SK-N-SH (cell line): Measurements from ENCODE around the gene THAP6. TPM values are rescaled to one million over a fixed set of nuclear protein-coding genes. Genes with fewer than 3 reads are reported as not detected.

Source experiments
- CTCF ChIA-PET: fragments of 300-600, 350-600 bp; formaldehyde crosslinking; extraction: SDS; loops from one replicate; lab custom pipeline; 2021; lab: Yijun Ruan, JAX
- POLR2A ChIA-PET: fragments of 350-600 bp; sonication (Branson Sonifier 250); formaldehyde crosslinking; extraction: SDS; loops from one replicate; lab custom pipeline; 2020; ENCODE audit warnings: antibody characterized with exemption, inconsistent platforms; lab: Yijun Ruan, JAX
- DNase-seq: peaks from one replicate; pipeline ENCODE4 v3.0.0; 2012
- H2AFZ ChIP-seq: fragments of 200-600 bp; sonication (generic); 2 replicates; pipeline ENCODE4 v1.8.1; 2016; ENCODE audit warnings: antibody characterized with exemption, mild to moderate bottlenecking, low read depth
- H3F3A ChIP-seq: fragments of 200-600 bp; sonication (generic); replicated peaks from 2 replicates; pipeline ENCODE3; 2016; ENCODE audit warnings: antibody characterized with exemption, mild to moderate bottlenecking; ENCODE audit not compliant: insufficient read depth
- H3K27ac ChIP-seq, 2 experiments: fragments of 200-500 bp in 1 of 2; fragments of 200-600 bp in 1 of 2; sonication (Bioruptor generic) in 1 of 2; sonication (generic), shearing (Covaris generic) in 1 of 2; 2 replicates each; pipeline versions ENCODE4 v1.5.1 to v1.6.1; 2014 to 2016; ENCODE audit warnings: low read depth in 2 of 2, inconsistent platforms in 1 of 2, low read length in 1 of 2, mild to moderate bottlenecking in 1 of 2, mixed read lengths in 1 of 2
- H3K27me3 ChIP-seq: fragments of 200-600 bp; sonication (generic), shearing (Covaris generic); 2 replicates; pipeline ENCODE4 v1.6.1; 2016; ENCODE audit warnings: mixed run types; ENCODE audit not compliant: insufficient read depth
- H3K36me3 ChIP-seq, 2 experiments: fragments of 200-500 bp in 1 of 2; fragments of 200-600 bp in 1 of 2; sonication (Bioruptor generic) in 1 of 2; sonication (generic) in 1 of 2; replicated peaks in 1 of 2; 2 replicates each; pipeline versions ENCODE3 to v1.5.1; 2014 to 2016; ENCODE audit warnings: low read length in 1 of 2, mild to moderate bottlenecking in 1 of 2; ENCODE audit not compliant: insufficient read depth in 2 of 2, control insufficient read depth in 1 of 2
- H3K4me1 ChIP-seq, 2 experiments: fragments of 200-500 bp in 1 of 2; fragments of 200-600 bp in 1 of 2; sonication (Bioruptor generic) in 1 of 2; sonication (generic), shearing (Covaris generic) in 1 of 2; 2 replicates each; pipeline versions ENCODE4 v1.5.1 to v1.6.1; 2014 to 2016; ENCODE audit warnings: low read depth in 1 of 2, low read length in 1 of 2, mixed run types in 1 of 2; ENCODE audit not compliant: insufficient read depth in 2 of 2, control insufficient read depth in 1 of 2
- H3K4me2 ChIP-seq: fragments of 200-600 bp; sonication (generic), shearing (Covaris generic); 2 replicates; pipeline ENCODE4 v1.6.1; 2017; ENCODE audit warnings: mixed run types
- H3K4me3 ChIP-seq, 2 experiments: fragments of 200-500 bp in 1 of 2; fragments of 200-600 bp in 1 of 2; sonication (Bioruptor generic) in 1 of 2; sonication (generic), shearing (Covaris generic) in 1 of 2; 2 replicates each; pipeline versions ENCODE4 v1.5.1 to v1.8.1; 2014 to 2016; ENCODE audit warnings: low read depth in 2 of 2, inconsistent platforms in 1 of 2, low read length in 1 of 2, mild to moderate bottlenecking in 1 of 2, mixed read lengths in 1 of 2, moderate library complexity in 1 of 2
- H3K79me2 ChIP-seq: fragments of 200-600 bp; sonication (generic); 2 replicates; pipeline ENCODE4 v1.8.1; 2017; ENCODE audit warnings: mild to moderate bottlenecking; ENCODE audit not compliant: insufficient read depth
- H3K9ac ChIP-seq: fragments of 200-600 bp; sonication (generic); 2 replicates; pipeline ENCODE4 v1.6.1; 2017; ENCODE audit warnings: mixed run types
- H3K9me2 ChIP-seq: fragments of 200-600 bp; sonication (generic); 2 replicates; pipeline ENCODE4 v1.6.1; 2017; ENCODE audit warnings: mixed run types
- H3K9me3 ChIP-seq: fragments of 200-600 bp; sonication (generic); 2 replicates; pipeline ENCODE4 v1.6.1; 2017; ENCODE audit warnings: mixed run types, mild to moderate bottlenecking, moderate library complexity
- H4K20me1 ChIP-seq: fragments of 200-600 bp; sonication (generic); 2 replicates; pipeline ENCODE4 v1.6.1; 2017; ENCODE audit warnings: mild to moderate bottlenecking, mixed run types; ENCODE audit not compliant: insufficient read depth
- CHD2 ChIP-seq: fragments of 150-350 bp; IDR thresholded peaks from 2 replicates; pipeline ENCODE4 v1.6.1; 2018; ENCODE audit warnings: low read length; ENCODE audit not compliant: partially characterized antibody
- ELF1 ChIP-seq: IDR thresholded peaks from 2 replicates; pipeline ENCODE4 v1.4.0; 2012
- EP300 ChIP-seq, 2 experiments: IDR thresholded peaks; 2 replicates each; pipeline versions ENCODE4 v1.4.0 to v1.6.1; 2012; ENCODE audit warnings: borderline replicate concordance in 1 of 2, low read depth in 1 of 2, low read length in 1 of 2
- EZH2phosphoT487 ChIP-seq: fragments of 200-600 bp; sonication (generic); IDR thresholded peaks from 2 replicates; pipeline ENCODE4 v1.6.1; 2017; ENCODE audit warnings: low read depth, mixed run types, mild to moderate bottlenecking, antibody characterized with exemption, moderate library complexity, borderline replicate concordance
- FOXJ3 ChIP-seq: sonication (generic); formaldehyde crosslinking; IDR thresholded peaks from 2 replicates; pipeline ENCODE4 v1.5.1; 2020; ENCODE audit warnings: mild to moderate bottlenecking, missing genetic modification reagents
- FOXM1 ChIP-seq: IDR thresholded peaks from 2 replicates; pipeline ENCODE4 v1.4.0; 2012; ENCODE audit warnings: low read depth, mild to moderate bottlenecking
- NFIC ChIP-seq: IDR thresholded peaks from 2 replicates; pipeline ENCODE4 v1.4.0; 2012; ENCODE audit warnings: borderline replicate concordance
- RAD21 ChIP-seq: IDR thresholded peaks from 2 replicates; pipeline ENCODE4 v1.6.1; 2012; ENCODE audit warnings: mild to moderate bottlenecking, low read length
- RCOR1 ChIP-seq: fragments of 150-350 bp; IDR thresholded peaks from 2 replicates; pipeline ENCODE4 v1.6.1; 2017; ENCODE audit warnings: antibody characterized with exemption, low read length
- SIN3A ChIP-seq: IDR thresholded peaks from 2 replicates; pipeline ENCODE4 v1.6.1; 2012; ENCODE audit warnings: low read depth, mild to moderate bottlenecking, low read length, moderate library complexity, borderline replicate concordance
- TAF1 ChIP-seq: IDR thresholded peaks from 2 replicates; pipeline ENCODE4 v1.6.1; 2012; ENCODE audit warnings: low read depth, mild to moderate bottlenecking, low read length, moderate library complexity, borderline replicate concordance
- TCF12 ChIP-seq: IDR thresholded peaks from 2 replicates; pipeline ENCODE4 v1.4.0; 2012
- YY1 ChIP-seq: IDR thresholded peaks from 2 replicates; pipeline ENCODE4 v1.4.0; 2012; ENCODE audit warnings: low read depth, mild to moderate bottlenecking
- WGBS: methylation state at CpG from one replicate; pipeline ENCODE4 v1.1.6; 2017; ENCODE audit warnings: low lambda C conversion rate; 5-methylcytosine and 5-hydroxymethylcytosine counted together
- polyA plus RNA-seq, 3 experiments: library from polyadenylated mRNA; depleted of rRNA; stranded (reverse); fragments of >200 nt; gene quantifications; 2 replicates each; pipeline ENCODE4 v1.2.3, GENCODE V29; 2012
- TF ChIP-seq, protein P1 (sequence below): IDR thresholded peaks from 2 replicates; pipeline ENCODE4 v1.4.0; 2012; ENCODE audit warnings: low read depth, borderline replicate concordance
- TF ChIP-seq, protein P2 (sequence below): IDR thresholded peaks from 2 replicates; pipeline ENCODE4 v1.4.0; 2012; ENCODE audit warnings: low read depth
- TF ChIP-seq, protein P3 (sequence below): IDR thresholded peaks from 2 replicates; pipeline ENCODE4; 2012
- TF ChIP-seq, protein P4 (sequence below): fragments of 150-350 bp; IDR thresholded peaks from 2 replicates; pipeline ENCODE4 v1.6.1; 2017; ENCODE audit warnings: antibody characterized with exemption, low read length, low read depth, borderline replicate concordance

Gene THAP6
- polyA plus RNA-seq, 1 of the 3 experiments (the other 2 are of a cell fraction): 6.9 TPM

DNA sequence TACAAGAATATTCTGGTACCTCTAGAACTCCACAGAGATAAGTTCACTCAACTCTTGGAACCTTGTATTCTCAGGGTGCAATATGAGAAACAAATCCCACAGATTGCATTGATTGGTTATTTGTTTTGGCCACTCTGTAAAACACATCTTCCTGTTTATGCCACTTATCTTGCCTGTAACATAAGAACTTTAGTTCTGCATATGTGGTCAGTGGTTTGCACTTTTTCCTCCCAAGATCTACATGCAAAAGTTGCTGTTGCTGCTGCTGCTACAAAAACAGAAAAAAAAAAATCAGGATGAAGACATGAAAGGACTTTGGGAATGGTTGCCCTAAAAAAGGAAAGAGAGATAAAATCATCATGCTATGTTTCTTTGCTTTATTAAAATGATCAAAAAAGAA lies 51.2 kb downstream of the THAP6 start:
- POLR2A ChIA-PET: no interaction called here
- no peak overlapping the region for H2AFZ ChIP-seq
- H3K27me3 ChIP-seq: no peaks in the 10 kb centered on the region
- H3K9me3 ChIP-seq: no peaks in the 10 kb centered on the region
- DNase-seq: no peak
- H3K9me2 ChIP-seq: no peaks in the 10 kb centered on the region
- no peak overlapping the region for H3K9ac ChIP-seq
- H3F3A ChIP-seq: no peaks in the 10 kb centered on the region
- H3K4me2 ChIP-seq: no peak overlapping the region
- no peak overlapping the region for H3K27ac ChIP-seq
- H3K4me3 ChIP-seq: no peak overlapping the region
- H3K79me2 ChIP-seq: no peaks in the 10 kb centered on the region
- CTCF ChIA-PET: interaction anchor here (1.7 kb wide), 1 partner anchor 283 kb away, joined by 6 read pairs; no protein-coding TSS in a partner anchor
- H3K36me3 ChIP-seq: no peaks in the 10 kb centered on the region
- no peaks in the 10 kb centered on the region for H3K4me1 ChIP-seq
- no peaks in the 10 kb centered on the region for H4K20me1 ChIP-seq
- TF ChIP-seq TAF1 (no peak), YY1 (no peak), SIN3A (no peak)

DNA sequence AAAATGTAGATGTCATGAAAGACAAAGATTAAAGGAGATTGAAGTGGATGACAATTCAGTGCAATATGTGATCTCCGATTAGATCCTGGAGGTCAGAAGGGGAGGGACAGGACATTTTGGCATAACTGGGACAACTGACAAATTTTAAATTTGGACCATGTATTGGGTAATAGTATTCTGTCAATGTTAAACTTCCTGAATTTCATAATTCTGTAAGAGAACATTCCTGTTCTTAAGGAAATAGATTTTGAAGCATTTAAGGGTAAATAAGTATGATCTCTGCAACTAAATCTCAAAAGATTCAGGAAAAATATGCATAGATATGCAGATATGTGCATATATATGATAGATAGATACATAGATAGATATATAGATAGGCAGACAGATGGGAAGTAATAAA lies 52.6 kb downstream of the THAP6 start:
- no peak for TF ChIP-seq RAD21
- no peak for TF ChIP-seq SIN3A
- TF ChIP-seq, protein P1, sequence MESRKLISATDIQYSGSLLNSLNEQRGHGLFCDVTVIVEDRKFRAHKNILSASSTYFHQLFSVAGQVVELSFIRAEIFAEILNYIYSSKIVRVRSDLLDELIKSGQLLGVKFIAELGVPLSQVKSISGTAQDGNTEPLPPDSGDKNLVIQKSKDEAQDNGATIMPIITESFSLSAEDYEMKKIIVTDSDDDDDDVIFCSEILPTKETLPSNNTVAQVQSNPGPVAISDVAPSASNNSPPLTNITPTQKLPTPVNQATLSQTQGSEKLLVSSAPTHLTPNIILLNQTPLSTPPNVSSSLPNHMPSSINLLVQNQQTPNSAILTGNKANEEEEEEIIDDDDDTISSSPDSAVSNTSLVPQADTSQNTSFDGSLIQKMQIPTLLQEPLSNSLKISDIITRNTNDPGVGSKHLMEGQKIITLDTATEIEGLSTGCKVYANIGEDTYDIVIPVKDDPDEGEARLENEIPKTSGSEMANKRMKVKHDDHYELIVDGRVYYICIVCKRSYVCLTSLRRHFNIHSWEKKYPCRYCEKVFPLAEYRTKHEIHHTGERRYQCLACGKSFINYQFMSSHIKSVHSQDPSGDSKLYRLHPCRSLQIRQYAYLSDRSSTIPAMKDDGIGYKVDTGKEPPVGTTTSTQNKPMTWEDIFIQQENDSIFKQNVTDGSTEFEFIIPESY: no peak
- TF ChIP-seq, protein P2, sequence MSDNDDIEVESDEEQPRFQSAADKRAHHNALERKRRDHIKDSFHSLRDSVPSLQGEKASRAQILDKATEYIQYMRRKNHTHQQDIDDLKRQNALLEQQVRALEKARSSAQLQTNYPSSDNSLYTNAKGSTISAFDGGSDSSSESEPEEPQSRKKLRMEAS: no peak
- TF ChIP-seq FOXJ3: no peak
- TF ChIP-seq, protein P3, sequence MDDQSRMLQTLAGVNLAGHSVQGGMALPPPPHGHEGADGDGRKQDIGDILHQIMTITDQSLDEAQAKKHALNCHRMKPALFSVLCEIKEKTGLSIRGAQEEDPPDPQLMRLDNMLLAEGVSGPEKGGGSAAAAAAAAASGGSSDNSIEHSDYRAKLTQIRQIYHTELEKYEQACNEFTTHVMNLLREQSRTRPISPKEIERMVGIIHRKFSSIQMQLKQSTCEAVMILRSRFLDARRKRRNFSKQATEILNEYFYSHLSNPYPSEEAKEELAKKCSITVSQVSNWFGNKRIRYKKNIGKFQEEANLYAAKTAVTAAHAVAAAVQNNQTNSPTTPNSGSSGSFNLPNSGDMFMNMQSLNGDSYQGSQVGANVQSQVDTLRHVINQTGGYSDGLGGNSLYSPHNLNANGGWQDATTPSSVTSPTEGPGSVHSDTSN: no peak
- POLR2A ChIA-PET: no interaction called here
- 36% methylated on average over 1 of the region's 1 CpG for WGBS

DNA sequence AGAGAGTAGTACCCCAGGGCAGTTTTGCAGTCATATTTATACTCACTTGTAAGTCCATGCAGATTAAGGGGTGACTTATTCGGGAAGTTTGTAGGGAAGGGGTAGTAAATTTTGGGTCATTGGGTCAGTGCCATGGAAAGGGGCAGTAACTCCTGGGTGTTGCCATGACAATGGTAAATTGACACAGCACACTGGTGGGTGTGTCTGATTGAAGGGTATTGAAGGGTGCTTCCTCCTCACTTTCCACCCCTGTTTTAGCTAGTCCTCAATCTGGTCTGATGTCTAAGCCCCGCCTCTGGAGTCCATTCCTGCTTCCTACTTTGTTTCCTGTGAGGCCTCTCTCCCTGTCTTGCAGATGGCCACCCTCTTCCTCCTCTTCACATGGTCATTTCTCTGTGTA lies 53.5 kb downstream of the THAP6 start:
- WGBS: 75% methylated on average over 2 of the region's 2 CpGs
- Histone ChIP-seq H3K4me2 (no peak overlapping the region), H3F3A (no peaks in the 10 kb centered on the region), H3K27me3 (no peaks in the 10 kb centered on the region; the same call in 1 of the 2 replicates), H3K4me1 (no peaks in the 10 kb centered on the region), H3K4me3 (no peak overlapping the region), H3K27ac (no peak overlapping the region), H3K79me2 (no peaks in the 10 kb centered on the region), H3K36me3 (no peaks in the 10 kb centered on the region), H3K9me3 (no peaks in the 10 kb centered on the region), H4K20me1 (no peaks in the 10 kb centered on the region), H2AFZ (no peak overlapping the region), H3K9me2 (no peaks in the 10 kb centered on the region), H3K9ac (no peak overlapping the region)
- no peak for DNase-seq
- ChIA-PET POLR2A (no interaction called here), CTCF (no interaction called here)
- no peak for TF ChIP-seq FOXM1
- TF ChIP-seq FOXJ3: no peak
- TF ChIP-seq, protein P4, sequence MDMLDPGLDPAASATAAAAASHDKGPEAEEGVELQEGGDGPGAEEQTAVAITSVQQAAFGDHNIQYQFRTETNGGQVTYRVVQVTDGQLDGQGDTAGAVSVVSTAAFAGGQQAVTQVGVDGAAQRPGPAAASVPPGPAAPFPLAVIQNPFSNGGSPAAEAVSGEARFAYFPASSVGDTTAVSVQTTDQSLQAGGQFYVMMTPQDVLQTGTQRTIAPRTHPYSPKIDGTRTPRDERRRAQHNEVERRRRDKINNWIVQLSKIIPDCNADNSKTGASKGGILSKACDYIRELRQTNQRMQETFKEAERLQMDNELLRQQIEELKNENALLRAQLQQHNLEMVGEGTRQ: no peak
- TF ChIP-seq, protein P3: no peak
- no peak for TF ChIP-seq EZH2phosphoT487
- TF ChIP-seq TAF1: no peak
- no peak for TF ChIP-seq NFIC
- TF ChIP-seq TCF12: no peak
- no peak for TF ChIP-seq ELF1
- TF ChIP-seq EP300 (IDR thresholded peaks at IDR 0.05; ENCODE audit: borderline replicate concordance in 1 of 2, low read depth in 1 of 2, low read length in 1 of 2): no peak
- no peak for TF ChIP-seq RCOR1
- TF ChIP-seq CHD2: no peak

More for the DNA sequence above, 52.6 kb downstream of the THAP6 start:
- no peak overlapping the region for H3K4me2 ChIP-seq
- H4K20me1 ChIP-seq: no peaks in the 10 kb centered on the region
- no peaks in the 10 kb centered on the region for H3K9me2 ChIP-seq
- no peaks in the 10 kb centered on the region for H3F3A ChIP-seq
- no peak overlapping the region for H3K9ac ChIP-seq
- H3K27me3 ChIP-seq: no peaks in the 10 kb centered on the region; the same call in 1 of the 2 replicates
- CTCF ChIA-PET: no interaction called here
- H3K79me2 ChIP-seq: no peaks in the 10 kb centered on the region
- no peak overlapping the region for H2AFZ ChIP-seq
- H3K36me3 ChIP-seq: no peaks in the 10 kb centered on the region
- H3K27ac ChIP-seq: no peak overlapping the region
- DNase-seq: no peak
- H3K9me3 ChIP-seq: no peaks in the 10 kb centered on the region
- H3K4me1 ChIP-seq: no peaks in the 10 kb centered on the region
- H3K4me3 ChIP-seq: no peak overlapping the region
